ENCODE data around the gene SLC26A11. TPM values are rescaled to one million over a fixed set of nuclear protein-coding genes. Genes with fewer than 3 reads are reported as not detected.

The SLC26A11 gene
- total RNA-seq, 4 donors from 2014 or later = 13.2 to 24.7 (median 17.0) TPM

DNA sequence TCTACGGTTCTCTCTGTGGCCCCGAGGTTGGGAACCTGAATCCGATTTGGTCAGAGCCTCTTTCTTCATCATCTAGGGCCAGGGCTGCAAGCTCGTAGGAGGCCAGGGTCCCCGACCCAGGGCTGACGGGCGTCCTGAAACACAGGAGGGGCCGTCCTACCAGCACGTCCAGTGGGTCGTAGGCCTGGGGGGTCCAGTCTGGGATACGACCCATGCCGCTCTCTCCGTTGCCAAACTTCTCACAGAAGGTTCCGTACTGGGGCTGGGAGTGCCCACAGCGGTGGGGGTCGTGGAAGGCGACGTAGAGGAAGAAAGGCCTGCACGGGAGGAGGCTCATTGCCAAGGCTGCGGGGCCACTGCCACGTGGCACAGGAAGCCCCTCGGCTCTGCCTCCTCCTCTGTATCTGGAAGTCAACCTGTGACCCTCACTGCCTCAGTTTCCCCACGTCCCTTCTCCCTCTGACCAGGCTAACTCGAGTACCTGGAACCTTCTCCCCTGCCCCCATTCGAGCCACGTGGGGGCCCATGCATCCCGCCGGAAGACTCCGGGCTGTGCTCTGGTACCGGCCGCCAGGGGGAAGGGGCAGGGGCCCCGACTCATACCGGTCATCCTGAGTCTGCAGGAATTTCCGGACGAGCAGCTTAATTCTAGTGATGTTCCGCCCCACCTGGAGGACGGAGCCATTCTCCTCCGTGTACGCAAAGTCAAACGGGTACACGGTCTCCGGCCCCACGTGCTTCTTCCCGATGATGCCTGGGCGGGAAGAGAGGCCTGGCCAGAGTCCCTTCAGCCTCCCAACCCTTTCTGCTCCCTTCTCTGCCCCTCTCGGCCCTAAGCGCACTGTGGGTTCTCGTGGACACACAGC is 6.0 kb upstream of the SLC26A11 start:
- peaks cover 0 to 15% (median 0%) of the 10 kb centered on the region in 4 donors for H3K36me3 ChIP-seq
- 96% methylated on average over 47 of the region's 48 CpGs; no CpG with 5 or more reads in 1 of the 2 donors for WGBS, 2 donors (ENCODE audit: low coverage in 1 of 2)
- intact Hi-C loops (cut with DNase I; ENCODE audit: low total_unique reads) = no loop called here

GRCh38 chr17:80214878-80215210 is 5.4 kb upstream of the SLC26A11 start:
- H3K36me3 ChIP-seq = peaks cover 0 to 15% (median 0%) of the 10 kb centered on the region in 4 donors
- in situ Hi-C loops (cut with MboI; ENCODE audit: low pct_ligation_motif_present in 1 of 4, low pct_unique_long_range_greater_than_20kb in 1 of 4, low sequenced_read_pairs in 3 of 4) (no loop called here), intact Hi-C loops (cut with DNase I; ENCODE audit: low total_unique reads) (no loop called here)
- no peaks in the 10 kb centered on the region for H3K9me3 ChIP-seq
- WGBS, 2 donors (ENCODE audit: low coverage in 1 of 2) = 88% methylated on average over 14 of the region's 17 CpGs; no CpG with 5 or more reads in 1 of the 2 donors
- DNase-seq = no peak
- TF ChIP-seq POLR2AphosphoS5 (IDR thresholded peaks at IDR 0.05) = no peak
- TF ChIP-seq POLR2A (IDR thresholded peaks at IDR 0.05) = no peak
- no peak for TF ChIP-seq CTCF (IDR thresholded peaks at IDR 0.05)
- no peak for TF ChIP-seq EP300 (IDR thresholded peaks at IDR 0.05; ENCODE audit: low read depth)
- H3K4me1 ChIP-seq = peaks cover 3 to 14% (median 9%) of the 10 kb centered on the region in 4 donors
- H3K4me3 ChIP-seq = no peak overlapping the region
- H3K27ac ChIP-seq = no peak overlapping the region
- H3K27me3 ChIP-seq = no peaks in the 10 kb centered on the region

More for the DNA sequence above, 6.0 kb upstream of the SLC26A11 start:
- in situ Hi-C loops (cut with MboI; ENCODE audit: low pct_ligation_motif_present in 1 of 4, low pct_unique_long_range_greater_than_20kb in 1 of 4, low sequenced_read_pairs in 3 of 4) = no loop called here
- H3K9me3 ChIP-seq = no peaks in the 10 kb centered on the region
- no peaks in the 10 kb centered on the region for H3K27me3 ChIP-seq
- H3K27ac ChIP-seq = no peak overlapping the region
- H3K4me1 ChIP-seq = peaks cover 3 to 10% (median 6%) of the 10 kb centered on the region in 4 donors
- H3K4me3 ChIP-seq = no peak overlapping the region
- TF ChIP-seq POLR2A (IDR thresholded peaks at IDR 0.05) = no peak
- DNase-seq = no peak

DNA sequence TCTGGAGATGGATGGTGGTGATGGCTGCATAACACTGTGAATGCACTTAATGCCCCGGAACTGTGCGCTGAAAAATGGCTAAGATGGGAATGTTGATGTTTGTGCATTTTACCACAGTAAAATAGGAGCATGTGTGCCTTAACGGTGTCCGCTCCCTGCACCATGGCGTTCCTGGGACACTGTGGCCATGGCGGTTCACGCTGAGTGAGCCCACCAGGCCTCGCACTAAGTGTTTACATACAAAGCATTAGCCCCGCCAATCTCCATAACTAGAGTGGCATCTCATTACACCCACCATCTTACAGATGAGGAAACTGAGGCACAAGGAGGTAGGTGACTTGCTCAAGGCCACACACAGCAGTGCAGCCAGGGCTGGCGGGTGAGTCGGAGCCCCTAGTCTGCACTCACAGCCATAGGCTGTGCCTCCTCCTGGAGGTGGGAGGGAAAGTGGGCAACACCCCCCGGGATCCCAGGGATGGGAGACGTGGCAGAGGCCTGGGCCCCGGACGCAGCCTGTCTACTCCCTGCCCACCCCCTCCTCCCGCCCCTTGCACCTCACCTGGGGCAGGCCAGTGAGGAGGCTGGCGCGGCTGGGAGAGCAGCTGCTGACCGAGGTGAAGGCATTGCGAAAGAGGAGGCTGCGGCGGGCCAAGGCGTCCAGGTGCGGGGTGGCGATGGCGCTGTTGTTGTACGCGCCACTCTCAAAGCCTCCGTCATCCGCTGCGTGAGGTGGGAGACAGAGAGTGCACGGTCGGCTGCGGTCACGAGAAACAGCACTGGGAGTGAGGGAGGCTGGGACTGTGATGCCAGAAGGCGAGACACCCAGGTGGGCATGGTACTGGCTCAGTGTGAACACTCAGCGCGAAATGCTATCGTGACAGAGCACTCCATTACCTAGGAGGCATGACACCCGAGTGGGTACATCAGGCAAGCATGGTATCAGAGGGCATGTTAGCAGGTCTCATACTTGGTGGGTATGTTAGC is 3.5 kb upstream of the SLC26A11 start:
- 96 to 98% methylated on average over 4 to 40 of the region's 40 CpGs for WGBS, 2 donors (ENCODE audit: low coverage in 1 of 2)
- intact Hi-C loops (cut with DNase I; ENCODE audit: low total_unique reads) (no loop called here), in situ Hi-C loops (cut with MboI; ENCODE audit: low pct_ligation_motif_present in 1 of 4, low pct_unique_long_range_greater_than_20kb in 1 of 4, low sequenced_read_pairs in 3 of 4) (no loop called here)
- H3K9me3 ChIP-seq = no peaks in the 10 kb centered on the region
- H3K4me1 ChIP-seq = peaks cover 3 to 27% (median 19%) of the 10 kb centered on the region in 4 donors
- no peak for DNase-seq
- no peak overlapping the region for H3K4me3 ChIP-seq
- no peaks in the 10 kb centered on the region for H3K27me3 ChIP-seq
- TF ChIP-seq CTCF (IDR thresholded peaks at IDR 0.05) (no peak), EP300 (IDR thresholded peaks at IDR 0.05; ENCODE audit: low read depth) (no peak), POLR2A (IDR thresholded peaks at IDR 0.05) (no peak), POLR2AphosphoS5 (IDR thresholded peaks at IDR 0.05) (no peak)
- no peak overlapping the region for H3K27ac ChIP-seq
- H3K36me3 ChIP-seq = peaks cover 0 to 4% (median 0%) of the 10 kb centered on the region in 4 donors

GRCh38 chr17:80217703-80218362 is 2.4 kb upstream of the SLC26A11 start:
- Histone ChIP-seq H3K4me1 (peaks cover 3 to 27% (median 20%) of the 10 kb centered on the region in 4 donors), H3K27me3 (no peaks in the 10 kb centered on the region), H3K27ac (no peak overlapping the region), H3K36me3 (no peaks in the 10 kb centered on the region), H3K9me3 (no peaks in the 10 kb centered on the region), H3K4me3 (no peak overlapping the region)
- DNase-seq = no peak
- WGBS, 2 donors (ENCODE audit: low coverage in 1 of 2) = 94% methylated on average over 13 of the region's 13 CpGs; no CpG with 5 or more reads in 1 of the 2 donors
- no peak for TF ChIP-seq CTCF (IDR thresholded peaks at IDR 0.05)
- TF ChIP-seq POLR2A (IDR thresholded peaks at IDR 0.05) = no peak
- no peak for TF ChIP-seq EP300 (IDR thresholded peaks at IDR 0.05; ENCODE audit: low read depth)
- TF ChIP-seq POLR2AphosphoS5 (IDR thresholded peaks at IDR 0.05) = no peak
- intact Hi-C loops (cut with DNase I; ENCODE audit: low total_unique reads) = no loop called here
- in situ Hi-C loops (cut with MboI; ENCODE audit: low pct_ligation_motif_present in 1 of 4, low pct_unique_long_range_greater_than_20kb in 1 of 4, low sequenced_read_pairs in 3 of 4) = no loop called here

Data from transverse colon (tissue), 4 donors.